ENCODE measurements around the gene B9D1.

DNA sequence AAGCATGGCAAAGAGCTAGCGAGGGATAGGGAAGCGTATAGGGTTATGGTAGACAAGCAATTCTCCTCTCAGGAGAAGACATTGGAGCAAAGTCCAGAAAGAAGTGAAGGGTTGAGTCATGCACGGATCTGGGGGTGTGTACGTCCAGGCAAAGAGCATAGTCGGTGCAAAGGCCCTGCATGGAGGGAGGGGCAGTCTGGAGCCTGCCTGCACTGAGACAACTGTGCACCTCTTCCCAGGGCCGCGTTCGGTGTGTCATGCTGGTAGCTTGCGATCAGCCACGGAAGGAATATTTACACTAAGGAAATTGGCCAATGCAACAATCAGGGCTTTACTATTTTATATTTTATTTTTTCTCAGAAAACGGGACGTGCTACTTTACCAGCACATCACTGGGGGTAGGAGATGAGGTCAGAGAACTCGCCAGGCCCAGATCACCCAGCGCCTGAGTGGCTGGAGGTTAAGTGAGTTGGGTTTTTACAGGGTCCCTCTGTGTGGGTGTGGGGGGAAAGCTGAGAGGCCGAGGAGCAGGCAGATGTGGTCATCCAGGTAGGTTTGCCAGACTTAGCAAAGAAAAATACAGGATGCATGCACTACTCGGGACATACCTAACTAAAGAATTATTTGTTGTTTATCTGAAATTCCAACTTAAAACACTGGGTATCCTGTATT, 6.7 kb upstream of the B9D1 start:
- TF ChIP-seq CTCF (IDR thresholded peaks at IDR 0.05; ENCODE audit: low read depth, low read length) (no peak), EZH2phosphoT487 (IDR thresholded peaks at IDR 0.05; ENCODE audit: low read depth) (no peak)

Data from OCI-LY3 (cell line).